Stimulated activated CD4-positive, alpha-beta T cell treated with anti-CD3 and anti-CD28 coated beads, Interleukin-15, amount 100 ng/mL, for 1 hour (primary cell): Measurements from ENCODE around the gene TSPEAR.

Experiments
- DNase-seq, 2 donors: peaks; one replicate each; pipeline ENCODE4 v3.0.0-alpha.2; 2020; ENCODE audit warnings: low read depth in 1 of 2, low spot score in 1 of 2

TSPEAR gene

GRCh38 chr21:44456915-44457736, 254.2 kb downstream of the TSPEAR start:
- no peak for DNase-seq

- DNase-seq = no peak
Measured at GRCh38 chr21:44456214-44456914, 255.0 kb downstream of the TSPEAR start.

GRCh38 chr21:44455524-44456213, 255.7 kb downstream of the TSPEAR start:
- DNase-seq = peak in 1 of 2 donors; percentile 14

GRCh38 chr21:44454747-44455523, 256.4 kb downstream of the TSPEAR start, which contains the start of gene LRRC3:
TSS of gene LRRC3 (plus strand) at chr21:44455510. CDS start at chr21:44456645, 1,135 bp downstream.
- DNase-seq = peak; percentile 66 to 73

GRCh38 chr21:44454058-44454457, 257.3 kb downstream of the TSPEAR start:
- DNase-seq = no peak

- DNase-seq = no peak
Measured at GRCh38 chr21:44453120-44453519, 258.3 kb downstream of the TSPEAR start.

GRCh38 chr21:44450999-44451398, 260.4 kb downstream of the TSPEAR start:
- DNase-seq = no peak

- DNase-seq = no peak
Measured at GRCh38 chr21:44450402-44450801, 261.0 kb downstream of the TSPEAR start.

- DNase-seq = no peak
Measured at GRCh38 chr21:44449473-44450363, 261.7 kb downstream of the TSPEAR start.

- no peak for DNase-seq
Measured at GRCh38 chr21:44448651-44449131, 262.7 kb downstream of the TSPEAR start.
